GM23338 (cell line): Measurements from ENCODE around the gene FAM117B. TPM values are rescaled to one million over a fixed set of nuclear protein-coding genes. Genes with fewer than 3 reads are reported as not detected.
A peak's percentile ranks its signal among the peaks of the same experiment; 100 is the strongest.

Experiments used
- ATAC-seq: fragments of 200-7000 bp; cut with Tn5 transposase; 3 replicates; pipeline ENCODE4 v1.9.1; 2020
- DNase-seq: peaks from one replicate; pipeline ENCODE4 v3.0.0-alpha.2; 2015; ENCODE audit warnings: low spot score
- H2AFZ ChIP-seq: fragments of 200-600 bp; sonication (generic); 2 replicates; pipeline ENCODE4 v1.8.0; 2016; ENCODE audit warnings: antibody characterized with exemption, mild to moderate bottlenecking, moderate library complexity
- H3F3A ChIP-seq: fragments of 200-600 bp; sonication (generic); replicated peaks from 2 replicates; pipeline ENCODE4 v1.8.0; 2017; ENCODE audit warnings: antibody characterized with exemption, mixed run types, low read depth
- H3K27ac ChIP-seq: fragments of 200-600 bp; sonication (generic); 2 replicates; pipeline ENCODE4 v1.6.1; 2016; ENCODE audit warnings: low read depth
- H3K27me3 ChIP-seq: fragments of 200-600 bp; sonication (generic); 2 replicates; pipeline ENCODE4 v1.8.0; 2016; ENCODE audit warnings: mild to moderate bottlenecking, mixed run types, moderate library complexity; ENCODE audit not compliant: insufficient read depth
- H3K36me3 ChIP-seq: fragments of 200-600 bp; sonication (generic); 2 replicates; pipeline ENCODE4 v1.8.0; 2016; ENCODE audit warnings: mild to moderate bottlenecking; ENCODE audit not compliant: insufficient read depth
- H3K4me1 ChIP-seq: fragments of 200-600 bp; sonication (generic); 2 replicates; pipeline ENCODE4 v1.8.0; 2016; ENCODE audit warnings: mild to moderate bottlenecking, moderate library complexity; ENCODE audit not compliant: insufficient read depth
- H3K4me2 ChIP-seq: fragments of 200-600 bp; sonication (generic); 2 replicates; pipeline ENCODE4 v1.7.1; 2017; ENCODE audit warnings: mixed run types
- H3K4me3 ChIP-seq: fragments of 200-600 bp; sonication (generic); 2 replicates; pipeline ENCODE4 v1.6.1; 2016; ENCODE audit warnings: mixed run types
- H3K79me2 ChIP-seq: fragments of 200-600 bp; sonication (generic); replicated peaks from 2 replicates; pipeline ENCODE4 v1.8.0; 2017; ENCODE audit warnings: mild to moderate bottlenecking; ENCODE audit not compliant: insufficient read depth
- H3K9me2 ChIP-seq: fragments of 200-600 bp; sonication (generic); 2 replicates; pipeline ENCODE4 v1.8.0; 2017; ENCODE audit not compliant: insufficient read depth
- H4K20me1 ChIP-seq: fragments of 200-600 bp; sonication (generic); replicated peaks from 2 replicates; pipeline ENCODE4 v1.8.0; 2017; ENCODE audit warnings: mild to moderate bottlenecking; ENCODE audit not compliant: insufficient read depth
- H3K27ac Mint-ChIP-seq: 2 replicates; pipeline ENCODE4 v1.8.0; 2020; ENCODE audit warnings: inconsistent platforms, mild to moderate bottlenecking, moderate library complexity, mixed read lengths
- H3K27me3 Mint-ChIP-seq: 3 replicates; pipeline ENCODE4 v1.8.0; 2022; ENCODE audit warnings: low read depth, mild to moderate bottlenecking, moderate library complexity, mixed read lengths, inconsistent platforms; ENCODE audit not compliant: insufficient read depth, poor library complexity
- H3K36me3 Mint-ChIP-seq: 3 replicates; pipeline ENCODE4 v1.8.0; 2021; ENCODE audit warnings: low read depth, mild to moderate bottlenecking, inconsistent platforms, moderate library complexity, mixed read lengths
- H3K4me1 Mint-ChIP-seq: 3 replicates; pipeline ENCODE4 v1.8.0; 2020; ENCODE audit warnings: mild to moderate bottlenecking, inconsistent platforms, mixed read lengths
- H3K4me3 Mint-ChIP-seq: 3 replicates; pipeline ENCODE4 v1.8.0; 2021; ENCODE audit warnings: moderate library complexity, mild to moderate bottlenecking, inconsistent platforms, mixed read lengths
- H3K9me3 Mint-ChIP-seq: 3 replicates; pipeline ENCODE4 v1.8.0; 2020; ENCODE audit warnings: moderate library complexity, mild to moderate bottlenecking, inconsistent platforms, mixed read lengths
- ETS1 ChIP-seq: IDR thresholded peaks from 2 replicates; pipeline ENCODE4 v1.6.1; 2016; ENCODE audit warnings: antibody characterized with exemption
- EZH2 ChIP-seq: fragments of 200-600 bp; sonication (generic); IDR thresholded peaks from one replicate; pipeline ENCODE4 v1.8.0; 2017; ENCODE audit warnings: antibody characterized with exemption, mild to moderate bottlenecking, low read depth; ENCODE audit not compliant: unreplicated experiment
- EZH2phosphoT487 ChIP-seq: fragments of 200-600 bp; sonication (generic); IDR thresholded peaks from one replicate; pipeline ENCODE4 v1.8.1; 2018; ENCODE audit warnings: antibody characterized with exemption; ENCODE audit not compliant: unreplicated experiment
- REST ChIP-seq: IDR thresholded peaks from one replicate; pipeline ENCODE4 v1.6.1; 2018; ENCODE audit warnings: antibody characterized with exemption; ENCODE audit not compliant: unreplicated experiment
- STAT1 ChIP-seq: IDR thresholded peaks from one replicate; pipeline ENCODE4 v1.6.1; 2016; ENCODE audit warnings: antibody characterized with exemption; ENCODE audit not compliant: unreplicated experiment
- ZNF114 ChIP-seq: fragments of 250-450 bp; sonication (Bioruptor Pico); IDR thresholded peaks from 2 replicates; pipeline ENCODE4 v1.5.0; 2020; ENCODE audit warnings: mild to moderate bottlenecking, moderate library complexity
- ZNF462 ChIP-seq: fragments of 250-450 bp; sonication (Bioruptor Pico); IDR thresholded peaks from 2 replicates; pipeline ENCODE4 v1.5.0; 2020; ENCODE audit warnings: mild to moderate bottlenecking, moderate library complexity
- polyA plus RNA-seq: library from polyadenylated mRNA; unstranded; fragments of >200 nt; fragmentation: Nextera tagmentation; extraction: Ambion mirVana; gene quantifications from 2 replicates; pipeline ENCODE4 v1.2.1, GENCODE V29; 2016
- total RNA-seq: library from RNA; depleted of rRNA; stranded (reverse); fragments of >200 nt; shearing (Covaris generic); gene quantifications from 2 replicates; pipeline ENCODE4 v1.2.3, GENCODE V29; 2014

FAM117B gene
- total and polyA plus RNA-seq, 2 experiments from 2014 or later = 8.4 to 23.0 TPM

- TF ChIP-seq EZH2phosphoT487 (no peak), ETS1 (no peak)
- Mint-ChIP-seq H3K9me3 (peaks cover 42% of the 10 kb centered on the region), H3K36me3 (peaks cover 33% of the 10 kb centered on the region), H3K4me1 (peaks cover 3% of the 10 kb centered on the region; the same call in 1 of the 3 replicates), H3K27ac (no peak overlapping the region), H3K27me3 (no peaks in the 10 kb centered on the region), H3K4me3 (no peak overlapping the region)
- DNase-seq = no peak
- no peak overlapping the region for H3K27ac ChIP-seq
- no peak overlapping the region for H3K4me2 ChIP-seq
- no peak overlapping the region for H2AFZ ChIP-seq
- no peak overlapping the region for H3K4me3 ChIP-seq
- no peaks in the 10 kb centered on the region for H4K20me1 ChIP-seq
- no peaks in the 10 kb centered on the region for H3F3A ChIP-seq
- ATAC-seq = no peak
- no peaks in the 10 kb centered on the region for H3K27me3 ChIP-seq
- no peaks in the 10 kb centered on the region for H3K9me2 ChIP-seq
- H3K79me2 ChIP-seq = peaks cover 67% of the 10 kb centered on the region
- no peaks in the 10 kb centered on the region for H3K36me3 ChIP-seq
- no peaks in the 10 kb centered on the region for H3K4me1 ChIP-seq
Measured at GRCh38 chr2:202716953-202717597, 82.3 kb downstream of the FAM117B start.

GRCh38 chr2:202717598-202718310 is 83.0 kb downstream of the FAM117B start:
- H3F3A ChIP-seq = no peaks in the 10 kb centered on the region
- H3K27me3 Mint-ChIP-seq = no peaks in the 10 kb centered on the region
- no peak overlapping the region for H2AFZ ChIP-seq
- no peak overlapping the region for H3K4me2 ChIP-seq
- H3K4me1 ChIP-seq = no peaks in the 10 kb centered on the region
- H3K79me2 ChIP-seq = peaks cover 60% of the 10 kb centered on the region
- H3K36me3 Mint-ChIP-seq = peaks cover 28% of the 10 kb centered on the region
- no peak overlapping the region for H3K27ac Mint-ChIP-seq
- ATAC-seq (peak; percentile 47; the same call in 1 of the 3 replicates), DNase-seq (peak; percentile 1)
- H3K4me3 Mint-ChIP-seq = no peak overlapping the region
- H3K4me3 ChIP-seq = no peak overlapping the region
- H3K27ac ChIP-seq = no peak overlapping the region
- H3K36me3 ChIP-seq = no peaks in the 10 kb centered on the region
- no peaks in the 10 kb centered on the region for H4K20me1 ChIP-seq
- H3K4me1 Mint-ChIP-seq = peaks cover 3% of the 10 kb centered on the region; the same call in 1 of the 3 replicates
- no peaks in the 10 kb centered on the region for H3K27me3 ChIP-seq
- no peaks in the 10 kb centered on the region for H3K9me2 ChIP-seq
- peaks cover 35% of the 10 kb centered on the region for H3K9me3 Mint-ChIP-seq
- no peak for TF ChIP-seq ETS1
- no peak for TF ChIP-seq STAT1
- no peak for TF ChIP-seq EZH2phosphoT487
- TF ChIP-seq ZNF462 = no peak
- no peak for TF ChIP-seq REST
- TF ChIP-seq EZH2 = no peak
- TF ChIP-seq ZNF114 (CRISPR knock-in tag) = no peak
